Measurements from ENCODE around the gene DCDC1. TPM values are rescaled to one million over a fixed set of nuclear protein-coding genes. Genes with fewer than 3 reads are reported as not detected.

DCDC1 gene
- total and polyA plus RNA-seq, 2 experiments from 2014 or later = 1.1 TPM; not detected in 1

- H3K27me3 ChIP-seq = no peaks in the 10 kb centered on the region
- DNase-seq (ENCODE audit: low read depth in 1 of 2, low spot score in 1 of 2) = no peak
- H3K4me3 ChIP-seq = no peak overlapping the region
- no peaks in the 10 kb centered on the region for H3K36me3 ChIP-seq
- peaks cover 16% of the 10 kb centered on the region for H3K4me1 ChIP-seq (ENCODE audit: low read depth)
- H3K9me3 ChIP-seq (ENCODE audit: low read depth) = no peaks in the 10 kb centered on the region
- no peak overlapping the region for H3K27ac ChIP-seq
- TF ChIP-seq CTCF (IDR thresholded peaks at IDR 0.05; ENCODE audit: low read depth, low read length) = no peak
These were observed 553.9 kb downstream of the DCDC1 start for GRCh38 chr11:30815619-30816018.

- no peaks in the 10 kb centered on the region for H3K27me3 ChIP-seq
- no peak overlapping the region for H3K4me3 ChIP-seq
- TF ChIP-seq CTCF (IDR thresholded peaks at IDR 0.05; ENCODE audit: low read depth, low read length) = no peak
- H3K36me3 ChIP-seq = no peaks in the 10 kb centered on the region
- H3K27ac ChIP-seq = no peak overlapping the region
- H3K4me1 ChIP-seq (ENCODE audit: low read depth) = peaks cover 16% of the 10 kb centered on the region
- H3K9me3 ChIP-seq (ENCODE audit: low read depth) = no peaks in the 10 kb centered on the region
- no peak for DNase-seq (ENCODE audit: low read depth in 1 of 2, low spot score in 1 of 2)
These were observed 554.8 kb downstream of the DCDC1 start for GRCh38 chr11:30814737-30815136.

Other genes with a start within 250 kb of the DCDC1 start
- gene DNAJC24, start 121 bp upstream of the DCDC1 start, total RNA-seq = 12.1 and 12.2 TPM in 2 replicates
- gene DNAJC24, start 121 bp upstream of the DCDC1 start, polyA plus RNA-seq = 6.1 and 13.8 TPM in 2 replicates
- 35.5 and 110 TPM in 2 replicates for gene IMMP1L, start 139.9 kb upstream of the DCDC1 start, total RNA-seq
- 113 and 140 TPM in 2 replicates for gene IMMP1L, start 139.9 kb upstream of the DCDC1 start, polyA plus RNA-seq
- gene ELP4, start 140.0 kb upstream of the DCDC1 start, total RNA-seq = 22.1 and 28.7 TPM in 2 replicates
- 16.6 and 28.5 TPM in 2 replicates for gene ELP4, start 140.0 kb upstream of the DCDC1 start, polyA plus RNA-seq